Suprapubic skin (tissue), 4 donors: Measurements from ENCODE around the gene RSRC1. TPM values are rescaled to one million over a fixed set of nuclear protein-coding genes. Genes with fewer than 3 reads are reported as not detected.
"Not testable (repeated sequence)": the region's sequence is repeated elsewhere in the genome, so short reads cannot be mapped to it uniquely, and the experiment has no call there.

ENCODE experiments used
- DNase-seq, 2 donors: peaks; one replicate each; pipeline ENCODE4 v3.0.0-alpha.2; 2019; ENCODE audit warnings: low spot score in 2 of 2
- H3K27ac ChIP-seq: fragments of 200-600 bp; sonication (generic); one replicate; pipeline ENCODE4 v1.5.1; 2019
- H3K27me3 ChIP-seq: fragments of 200-600 bp; sonication (generic); one replicate; pipeline ENCODE4 v1.5.1; 2019
- H3K36me3 ChIP-seq: fragments of 200-600 bp; sonication (generic); one replicate; pipeline ENCODE4 v1.5.1; 2019
- H3K4me1 ChIP-seq: fragments of 200-600 bp; sonication (generic); one replicate; pipeline ENCODE4 v1.5.1; 2019
- H3K4me3 ChIP-seq: fragments of 200-600 bp; sonication (generic); one replicate; pipeline ENCODE4 v1.5.1; 2019; ENCODE audit warnings: mild to moderate bottlenecking
- H3K9me3 ChIP-seq: fragments of 200-600 bp; sonication (generic); one replicate; pipeline ENCODE4 v1.5.1; 2019
- EP300 ChIP-seq: sonication (generic); formaldehyde crosslinking; IDR thresholded peaks from one replicate; pipeline ENCODE4 v1.6.1; 2017; ENCODE audit warnings: antibody characterized with exemption
- POLR2A ChIP-seq, 2 donors: fragments of 450-650 bp; IDR thresholded peaks; one replicate each; pipeline ENCODE4 v1.6.1; 2017; ENCODE audit warnings: antibody characterized with exemption in 2 of 2, mild to moderate bottlenecking in 2 of 2, moderate library complexity in 2 of 2
- POLR2AphosphoS5 ChIP-seq, 3 donors: sonication (generic); formaldehyde crosslinking; IDR thresholded peaks; one replicate each; pipeline ENCODE4 v1.6.1; 2017; ENCODE audit warnings: antibody characterized with exemption in 3 of 3
- WGBS: methylation state at CpG from one replicate; pipeline ENCODE4 v1.1.5; 2018; 5-methylcytosine and 5-hydroxymethylcytosine counted together
- total RNA-seq, 4 donors: library from RNA; depleted of rRNA; stranded (reverse); fragments of >200 nt; gene quantifications; one replicate each; pipeline ENCODE4 v1.1.0, GENCODE V29; 2016
- TF ChIP-seq, protein P1 (sequence below), 2 donors: fragments of 200-600 bp in 1 of 2; fragments of 450-650 bp in 1 of 2; sonication (generic) in 1 of 2; IDR thresholded peaks; one replicate each; pipeline ENCODE4 v1.5.1; 2016 to 2019; ENCODE audit warnings: antibody characterized with exemption in 2 of 2, mild to moderate bottlenecking in 1 of 2, moderate library complexity in 1 of 2

Gene RSRC1
- total RNA-seq, 4 donors from 2014 or later, result 20.4 to 33.2 (median 30.4) TPM

DNA sequence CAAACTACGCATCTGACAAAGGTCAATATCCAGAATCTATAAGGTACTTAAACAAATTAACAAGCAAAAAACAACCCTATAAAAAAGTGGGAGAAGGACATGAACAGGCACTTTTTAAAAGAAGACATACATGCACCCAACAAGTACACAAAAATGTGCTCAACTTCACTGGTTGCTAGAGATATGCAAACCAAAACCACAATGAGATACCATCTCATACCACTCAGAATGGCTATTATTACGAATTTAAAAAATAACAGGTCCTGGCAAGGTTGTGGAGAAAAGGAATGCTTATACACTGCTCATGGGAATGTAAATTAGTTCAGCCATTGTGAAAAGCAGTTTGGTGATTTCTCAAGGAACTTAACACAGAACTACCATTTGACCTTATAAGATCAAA, 285.5 kb downstream of the RSRC1 start:
- Histone ChIP-seq H3K36me3 (no peaks in the 10 kb centered on the region), H3K27me3 (no peaks in the 10 kb centered on the region), H3K27ac (no peak overlapping the region), H3K4me1 (no peaks in the 10 kb centered on the region), H3K4me3 (no peak overlapping the region), H3K9me3 (no peaks in the 10 kb centered on the region)
- DNase-seq, result no peak
- 98% methylated on average over 2 of the region's 2 CpGs for WGBS
- no peak for TF ChIP-seq POLR2AphosphoS5 (IDR thresholded peaks at IDR 0.05)
- TF ChIP-seq, protein P1, sequence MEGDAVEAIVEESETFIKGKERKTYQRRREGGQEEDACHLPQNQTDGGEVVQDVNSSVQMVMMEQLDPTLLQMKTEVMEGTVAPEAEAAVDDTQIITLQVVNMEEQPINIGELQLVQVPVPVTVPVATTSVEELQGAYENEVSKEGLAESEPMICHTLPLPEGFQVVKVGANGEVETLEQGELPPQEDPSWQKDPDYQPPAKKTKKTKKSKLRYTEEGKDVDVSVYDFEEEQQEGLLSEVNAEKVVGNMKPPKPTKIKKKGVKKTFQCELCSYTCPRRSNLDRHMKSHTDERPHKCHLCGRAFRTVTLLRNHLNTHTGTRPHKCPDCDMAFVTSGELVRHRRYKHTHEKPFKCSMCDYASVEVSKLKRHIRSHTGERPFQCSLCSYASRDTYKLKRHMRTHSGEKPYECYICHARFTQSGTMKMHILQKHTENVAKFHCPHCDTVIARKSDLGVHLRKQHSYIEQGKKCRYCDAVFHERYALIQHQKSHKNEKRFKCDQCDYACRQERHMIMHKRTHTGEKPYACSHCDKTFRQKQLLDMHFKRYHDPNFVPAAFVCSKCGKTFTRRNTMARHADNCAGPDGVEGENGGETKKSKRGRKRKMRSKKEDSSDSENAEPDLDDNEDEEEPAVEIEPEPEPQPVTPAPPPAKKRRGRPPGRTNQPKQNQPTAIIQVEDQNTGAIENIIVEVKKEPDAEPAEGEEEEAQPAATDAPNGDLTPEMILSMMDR (IDR thresholded peaks at IDR 0.05), result no peak
- TF ChIP-seq EP300, result no peak
- no peak for TF ChIP-seq POLR2A (IDR thresholded peaks at IDR 0.05)

DNA sequence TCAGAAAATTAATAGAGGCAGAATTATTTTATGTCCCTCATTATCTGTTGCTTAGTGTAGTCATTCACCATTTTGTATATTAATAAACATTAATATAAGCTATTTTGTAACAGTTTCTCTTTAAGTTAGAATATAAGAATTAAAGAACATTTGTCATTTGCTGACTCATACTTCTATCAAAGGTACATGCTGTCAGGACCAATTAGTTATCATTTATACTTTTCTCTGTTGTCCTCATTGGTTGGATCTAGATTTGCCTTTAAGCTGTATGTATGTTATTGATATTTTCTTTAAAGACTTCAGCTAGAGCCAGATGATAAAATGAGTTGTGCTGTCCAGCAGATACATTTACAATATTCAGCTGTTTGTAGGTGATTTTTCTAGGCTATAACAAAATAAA, 292.7 kb downstream of the RSRC1 start:
- Histone ChIP-seq H3K36me3 (no peaks in the 10 kb centered on the region), H3K27ac (no peak overlapping the region), H3K27me3 (no peaks in the 10 kb centered on the region), H3K4me1 (no peaks in the 10 kb centered on the region), H3K4me3 (no peak overlapping the region), H3K9me3 (no peaks in the 10 kb centered on the region)
- DNase-seq, result no peak
- TF ChIP-seq EP300 (no peak), POLR2A (IDR thresholded peaks at IDR 0.05) (no peak)

DNA sequence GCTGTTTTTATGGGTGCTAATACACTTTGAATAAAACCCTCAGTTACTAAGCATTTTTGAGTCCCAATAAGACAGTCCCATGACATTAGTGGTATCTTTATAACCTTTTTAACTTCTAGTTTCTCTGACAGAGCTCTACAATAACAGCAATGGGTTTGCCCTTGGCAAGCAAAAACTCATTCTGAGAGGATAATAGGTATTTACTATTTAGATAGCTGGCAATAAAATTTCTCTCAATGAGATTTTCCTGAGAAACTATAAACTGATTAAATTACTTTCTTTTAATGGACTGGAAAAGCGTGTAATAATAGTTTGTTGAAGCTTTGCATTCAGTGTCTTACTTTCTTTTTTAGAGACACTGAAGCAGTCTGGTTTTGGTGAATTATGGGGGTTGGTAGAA, 293.1 kb downstream of the RSRC1 start:
- no peak for DNase-seq
- Histone ChIP-seq H3K4me3 (no peak overlapping the region), H3K9me3 (no peaks in the 10 kb centered on the region), H3K36me3 (no peaks in the 10 kb centered on the region), H3K4me1 (no peaks in the 10 kb centered on the region), H3K27ac (no peak overlapping the region), H3K27me3 (no peaks in the 10 kb centered on the region)
- TF ChIP-seq, protein P1 (IDR thresholded peaks at IDR 0.05), result no peak
- 95% methylated on average over 1 of the region's 1 CpG for WGBS

DNA sequence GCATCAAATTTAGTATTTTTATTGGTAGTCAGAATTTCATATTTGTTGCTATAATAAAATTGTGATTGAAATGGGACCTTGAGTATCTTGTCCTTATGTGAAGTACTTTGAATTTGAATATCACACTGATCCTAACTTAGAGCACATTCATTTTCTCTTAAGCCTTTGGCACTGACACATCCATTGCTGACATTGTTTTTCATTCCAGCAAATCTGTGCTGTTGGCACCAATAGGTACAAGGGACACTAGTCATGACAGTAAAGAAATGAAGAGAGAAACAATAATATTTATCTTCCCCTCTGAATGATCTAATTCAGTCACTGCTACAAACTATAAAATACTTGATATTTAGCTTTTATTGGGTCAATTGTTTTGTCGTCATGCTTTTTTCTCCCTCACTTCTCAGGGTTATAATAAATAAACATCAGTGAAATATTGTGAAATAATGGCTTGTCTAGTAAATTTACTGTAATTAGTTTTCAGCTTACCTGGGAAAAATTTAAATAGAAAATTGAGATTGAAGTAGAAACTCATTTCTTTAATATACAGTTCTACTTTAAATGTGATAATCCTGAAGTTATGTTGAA, 294.3 kb downstream of the RSRC1 start:
- H3K27me3 ChIP-seq, result no peaks in the 10 kb centered on the region
- no peaks in the 10 kb centered on the region for H3K9me3 ChIP-seq
- H3K4me3 ChIP-seq, result no peak overlapping the region
- WGBS, result 85% methylated on average over 1 of the region's 1 CpG
- no peaks in the 10 kb centered on the region for H3K4me1 ChIP-seq
- no peak for TF ChIP-seq EP300
- TF ChIP-seq POLR2AphosphoS5 (IDR thresholded peaks at IDR 0.05), result no peak
- TF ChIP-seq POLR2A (IDR thresholded peaks at IDR 0.05), result no peak
- TF ChIP-seq, protein P1 (IDR thresholded peaks at IDR 0.05), result no peak
- DNase-seq, result no peak
- H3K27ac ChIP-seq, result no peak overlapping the region
- no peaks in the 10 kb centered on the region for H3K36me3 ChIP-seq

DNA sequence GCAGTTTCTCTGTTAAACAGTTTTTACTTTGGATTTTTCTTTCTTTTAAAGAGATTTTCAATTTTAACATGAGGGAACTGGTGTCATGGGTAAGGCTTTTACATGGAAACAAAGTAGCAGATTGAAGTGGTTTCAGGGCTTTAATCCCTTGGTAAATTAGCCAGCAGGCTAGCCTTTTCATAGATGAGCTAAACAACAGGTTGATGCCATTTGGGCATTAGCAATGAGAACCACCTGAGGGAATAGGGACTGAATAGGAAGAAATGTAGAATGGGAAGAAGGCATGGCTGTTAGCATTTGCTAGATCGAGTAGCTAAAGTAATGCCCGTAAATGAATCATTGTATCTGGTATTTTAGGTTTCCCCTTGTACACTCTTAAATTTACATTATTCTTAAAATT, 295.6 kb downstream of the RSRC1 start:
- Histone ChIP-seq H3K27me3 (no peaks in the 10 kb centered on the region), H3K36me3 (no peaks in the 10 kb centered on the region), H3K9me3 (no peaks in the 10 kb centered on the region), H3K27ac (no peak overlapping the region), H3K4me3 (no peak overlapping the region), H3K4me1 (no peaks in the 10 kb centered on the region)
- TF ChIP-seq POLR2A (IDR thresholded peaks at IDR 0.05), result no peak
- TF ChIP-seq, protein P1 (IDR thresholded peaks at IDR 0.05), result no peak
- TF ChIP-seq POLR2AphosphoS5 (IDR thresholded peaks at IDR 0.05), result no peak
- no peak for TF ChIP-seq EP300
- WGBS, result 93% methylated on average over 2 of the region's 2 CpGs
- no peak for DNase-seq

DNA sequence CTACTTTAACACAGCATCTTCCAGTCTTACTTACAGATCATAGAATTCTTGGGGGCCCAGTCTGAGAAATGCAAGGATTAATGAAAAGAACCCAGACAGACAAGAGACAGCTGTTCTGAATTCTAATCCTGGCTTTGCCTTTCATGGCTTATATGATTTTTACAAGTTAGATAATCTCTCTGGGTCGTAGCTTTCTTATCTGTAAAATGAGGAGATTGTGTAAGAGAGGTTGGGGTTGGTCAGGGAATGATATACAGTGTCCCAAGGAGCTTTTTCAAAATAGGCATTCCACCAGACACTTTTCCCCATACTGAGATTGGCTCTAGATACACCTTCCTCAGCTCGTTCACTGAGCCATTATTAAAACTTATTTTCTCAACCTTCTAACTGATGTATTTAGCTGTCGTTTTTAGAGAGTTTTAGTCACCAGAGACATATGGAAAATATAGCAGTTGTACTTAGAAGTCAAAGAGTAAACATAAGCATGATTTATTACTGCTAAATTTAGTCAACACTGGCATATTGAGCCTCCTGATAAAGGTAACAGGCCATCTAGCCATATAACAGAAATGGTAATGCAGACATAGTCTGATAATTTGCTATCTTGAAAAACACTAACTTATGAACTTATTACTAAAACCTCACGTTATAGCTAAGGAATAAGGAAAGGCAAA, 298.1 kb downstream of the RSRC1 start:
- no peaks in the 10 kb centered on the region for H3K27me3 ChIP-seq
- 68% methylated on average over 4 of the region's 4 CpGs for WGBS
- no peak overlapping the region for H3K27ac ChIP-seq
- TF ChIP-seq POLR2A (IDR thresholded peaks at IDR 0.05) (no peak), POLR2AphosphoS5 (IDR thresholded peaks at IDR 0.05) (no peak), EP300 (no peak)
- TF ChIP-seq, protein P1 (IDR thresholded peaks at IDR 0.05), result no peak
- no peak for DNase-seq
- no peaks in the 10 kb centered on the region for H3K36me3 ChIP-seq
- H3K4me1 ChIP-seq, result no peaks in the 10 kb centered on the region
- no peak overlapping the region for H3K4me3 ChIP-seq
- H3K9me3 ChIP-seq, result no peaks in the 10 kb centered on the region

DNA sequence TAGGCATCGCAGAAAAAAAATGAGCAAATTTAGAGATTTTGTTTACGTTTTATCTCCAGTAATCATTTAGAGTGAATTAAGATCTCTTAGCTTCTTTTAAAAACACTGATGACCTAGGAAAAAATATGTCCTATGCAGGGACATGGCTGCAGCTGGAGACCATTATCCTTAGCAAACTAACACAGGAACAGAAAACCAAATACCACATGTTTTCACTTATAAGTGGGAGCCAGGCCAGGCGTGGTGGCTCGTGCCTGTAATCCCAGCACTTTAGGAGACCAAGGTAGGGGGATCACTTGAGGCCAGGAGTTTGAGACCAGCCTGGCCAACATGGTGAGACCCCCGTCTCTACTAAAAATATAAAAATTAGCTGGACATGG, 298.6 kb downstream of the RSRC1 start:
- H3K9me3 ChIP-seq, DNase-seq, H3K36me3 ChIP-seq, H3K4me3 ChIP-seq, H3K4me1 ChIP-seq, H3K27me3 ChIP-seq, H3K27ac ChIP-seq: not testable (repeated sequence)
- WGBS, result 65% methylated on average over 5 of the region's 5 CpGs
